Mesenchymal stem cell (in vitro differentiated cells and primary cell): ENCODE results near the gene DNMT1.

ENCODE experiments used
- DNase-seq: peaks from one replicate; pipeline ENCODE4 v3.0.0-alpha.2; 2013
- H2AFZ ChIP-seq: one replicate; pipeline ENCODE4 v1.6.1; 2013; ENCODE audit warnings: low read depth, mild to moderate bottlenecking, control low read depth, inconsistent platforms, low read length, moderate library complexity
- H2AK5ac ChIP-seq: 2 replicates; pipeline ENCODE4 v1.6.1; 2013; ENCODE audit warnings: low read length, moderate library complexity, mild to moderate bottlenecking, inconsistent platforms; ENCODE audit not compliant: severe bottlenecking
- H2BK120ac ChIP-seq: one replicate; pipeline ENCODE4 v1.6.1; 2013; ENCODE audit warnings: low read depth, mild to moderate bottlenecking, inconsistent platforms, low read length, moderate library complexity
- H2BK12ac ChIP-seq, 2 experiments: one replicate each; pipeline ENCODE4 v1.6.1; 2013; ENCODE audit warnings: inconsistent platforms in 2 of 2, low read length in 2 of 2, mild to moderate bottlenecking in 2 of 2, moderate library complexity in 2 of 2, control low read depth in 1 of 2
- H2BK15ac ChIP-seq: one replicate; pipeline ENCODE4 v1.6.1; 2013; ENCODE audit warnings: mild to moderate bottlenecking, low read depth, inconsistent platforms; ENCODE audit not compliant: poor library complexity, severe bottlenecking
- H2BK5ac ChIP-seq: 2 replicates; pipeline ENCODE4 v1.6.1; 2013; ENCODE audit warnings: low read depth, mild to moderate bottlenecking, low read length, control low read depth, inconsistent platforms; ENCODE audit not compliant: poor library complexity, severe bottlenecking
- H3K14ac ChIP-seq, 2 experiments: one replicate each; pipeline ENCODE4 v1.6.1; 2013; ENCODE audit warnings: inconsistent platforms in 2 of 2, low read length in 2 of 2, control low read depth in 1 of 2, mild to moderate bottlenecking in 1 of 2, moderate library complexity in 1 of 2
- H3K18ac ChIP-seq, 2 experiments: one replicate each; pipeline ENCODE4 v1.6.1; 2013; ENCODE audit warnings: inconsistent platforms in 2 of 2, low read length in 2 of 2, control low read depth in 1 of 2, low read depth in 1 of 2, mild to moderate bottlenecking in 1 of 2
- H3K23ac ChIP-seq, 2 experiments: one replicate each; pipeline ENCODE4 v1.6.1; 2013; ENCODE audit warnings: inconsistent platforms in 2 of 2, low read length in 2 of 2, mild to moderate bottlenecking in 2 of 2, moderate library complexity in 2 of 2, control low read depth in 1 of 2
- H3K27ac ChIP-seq: 2 replicates; pipeline ENCODE4 v1.5.1; 2013; ENCODE audit warnings: mild to moderate bottlenecking, moderate library complexity, low read length, control low read depth, inconsistent platforms; ENCODE audit not compliant: poor library complexity, severe bottlenecking
- H3K27me3 ChIP-seq, 2 experiments: 2 replicates each; pipeline versions ENCODE4 v1.6.1 to v1.7.0; 2013; ENCODE audit warnings: low read length in 2 of 2, mild to moderate bottlenecking in 2 of 2, moderate library complexity in 2 of 2, control low read depth in 1 of 2, inconsistent platforms in 1 of 2; ENCODE audit not compliant: control insufficient read depth in 1 of 2, insufficient read depth in 1 of 2
- H3K36me3 ChIP-seq, 2 experiments: 2 replicates each; pipeline versions ENCODE4 v1.6.1 to v1.7.0; 2013; ENCODE audit warnings: low read length in 2 of 2, control low read depth in 1 of 2, inconsistent platforms in 1 of 2, low read depth in 1 of 2, mild to moderate bottlenecking in 1 of 2; ENCODE audit not compliant: insufficient read depth in 2 of 2, control insufficient read depth in 1 of 2
- H3K4ac ChIP-seq, 2 experiments: one replicate each; pipeline ENCODE4 v1.6.1; 2013; ENCODE audit warnings: inconsistent platforms in 2 of 2, low read length in 2 of 2, mild to moderate bottlenecking in 2 of 2, moderate library complexity in 2 of 2, control low read depth in 1 of 2, low read depth in 1 of 2
- H3K4me1 ChIP-seq: 2 replicates; pipeline ENCODE4 v1.6.1; 2013; ENCODE audit warnings: low read depth, low read length, control low read depth; ENCODE audit not compliant: control insufficient read depth, insufficient read depth
- H3K4me2 ChIP-seq: 2 replicates; pipeline ENCODE4 v1.6.1; 2013; ENCODE audit warnings: low read length, mild to moderate bottlenecking, inconsistent platforms; ENCODE audit not compliant: poor library complexity, severe bottlenecking
- H3K4me3 ChIP-seq, 2 experiments: 2 replicates each; pipeline versions ENCODE4 v1.5.1 to v1.7.0; 2013; ENCODE audit warnings: low read length in 2 of 2, mild to moderate bottlenecking in 2 of 2, control low read depth in 1 of 2, low read depth in 1 of 2; ENCODE audit not compliant: insufficient read depth in 1 of 2
- H3K79me1 ChIP-seq: replicated peaks from 2 replicates; pipeline ENCODE4 v1.6.1; 2013; ENCODE audit warnings: mild to moderate bottlenecking, control low read depth, low read length, inconsistent platforms; ENCODE audit not compliant: poor library complexity, severe bottlenecking
- H3K9ac ChIP-seq: 2 replicates; pipeline ENCODE4 v1.7.0; 2013; ENCODE audit warnings: mild to moderate bottlenecking, low read length, moderate library complexity
- H3K9me3 ChIP-seq: 2 replicates; pipeline ENCODE4 v1.7.0; 2013; ENCODE audit warnings: mild to moderate bottlenecking, low read length; ENCODE audit not compliant: control insufficient read depth
- H4K8ac ChIP-seq: one replicate; pipeline ENCODE4 v1.6.1; 2013; ENCODE audit warnings: inconsistent platforms, mild to moderate bottlenecking, low read length, moderate library complexity
- H4K91ac ChIP-seq: one replicate; pipeline ENCODE4 v1.6.1; 2013; ENCODE audit warnings: mild to moderate bottlenecking, low read length, inconsistent platforms
- WGBS: methylation state at CpG from one replicate; pipeline ENCODE4 v1.1.7; 2013; ENCODE audit warnings: mixed read lengths; 5-methylcytosine and 5-hydroxymethylcytosine counted together

DNMT1 gene

DNA sequence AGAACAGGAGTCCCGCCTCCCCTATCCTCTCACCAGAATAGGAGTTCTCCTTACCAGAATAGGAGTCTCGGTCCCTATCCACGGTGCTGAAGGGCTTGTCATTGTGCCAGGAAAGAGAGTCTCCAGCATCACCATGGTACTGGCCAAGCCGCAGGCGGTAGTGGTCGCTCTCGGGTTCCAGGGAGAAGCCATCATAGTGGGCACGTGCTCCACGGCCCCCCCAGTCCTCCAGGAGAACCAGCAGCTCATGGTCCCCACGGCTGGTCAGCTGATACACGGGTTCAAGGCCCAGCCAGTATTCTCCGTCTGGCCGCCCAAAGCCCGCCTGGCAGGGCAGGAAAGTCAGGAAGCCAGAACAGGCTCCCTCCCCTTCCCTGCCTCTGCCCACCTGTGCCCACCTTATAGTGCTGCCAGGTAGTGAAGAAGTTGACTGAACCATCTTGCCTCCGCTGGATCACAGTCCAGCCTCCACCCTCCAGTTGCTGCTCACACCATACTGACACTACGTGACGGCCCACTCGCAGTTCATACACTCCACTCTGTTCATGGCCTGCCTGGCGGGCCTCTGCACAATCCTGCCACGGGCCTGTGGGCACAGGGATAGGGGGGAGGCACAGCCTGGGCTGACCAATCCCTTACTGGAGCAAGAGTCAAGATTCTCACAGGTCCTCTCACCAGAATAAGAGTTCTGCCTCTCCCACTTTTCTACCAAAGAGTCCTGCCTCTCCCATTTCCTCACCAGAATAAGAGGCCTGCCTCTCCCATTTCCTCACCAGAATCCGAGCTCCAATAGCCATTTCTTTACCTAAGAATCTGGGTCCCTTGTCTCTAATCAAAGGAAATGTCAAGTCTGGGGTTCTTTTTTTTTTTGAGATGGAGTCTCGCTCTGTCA lies 101.2 kb downstream of the DNMT1 start:
- H4K8ac ChIP-seq: no peak overlapping the region
- no peak overlapping the region for H3K4ac ChIP-seq
- H3K4me2 ChIP-seq: no peak overlapping the region
- H2BK5ac ChIP-seq: no peak overlapping the region
- no peak overlapping the region for H4K91ac ChIP-seq
- 93% methylated on average over 22 of the region's 22 CpGs for WGBS
- no peak overlapping the region for H3K23ac ChIP-seq
- H3K79me1 ChIP-seq: no peaks in the 10 kb centered on the region
- H3K4me1 ChIP-seq: peaks cover 9% of the 10 kb centered on the region
- no peak overlapping the region for H2BK15ac ChIP-seq
- no peak overlapping the region for H3K9ac ChIP-seq
- no peak overlapping the region for H2AK5ac ChIP-seq
- no peak overlapping the region for H2AFZ ChIP-seq
- no peaks in the 10 kb centered on the region for H3K27me3 ChIP-seq
- no peak for DNase-seq
- H2BK120ac ChIP-seq: no peak overlapping the region
- no peak overlapping the region for H3K18ac ChIP-seq
- H3K36me3 ChIP-seq: peaks cover 44 to 49% of the 10 kb centered on the region in 2 experiments
- no peaks in the 10 kb centered on the region for H3K9me3 ChIP-seq
- H3K4me3 ChIP-seq: no peak overlapping the region
- no peak overlapping the region for H3K14ac ChIP-seq
- no peak overlapping the region for H3K27ac ChIP-seq
- H2BK12ac ChIP-seq: no peak overlapping the region

GRCh38 chr19:10092648-10093294 lies 102.0 kb downstream of the DNMT1 start:
- H3K23ac ChIP-seq: no peak overlapping the region
- no peaks in the 10 kb centered on the region for H3K9me3 ChIP-seq
- no peaks in the 10 kb centered on the region for H3K79me1 ChIP-seq
- no peak overlapping the region for H3K4me3 ChIP-seq
- H2BK120ac ChIP-seq: no peak overlapping the region
- H3K36me3 ChIP-seq: peaks cover 44 to 49% of the 10 kb centered on the region in 2 experiments
- H3K4ac ChIP-seq: no peak overlapping the region
- H3K9ac ChIP-seq: no peak overlapping the region
- no peaks in the 10 kb centered on the region for H3K27me3 ChIP-seq
- H2BK5ac ChIP-seq: no peak overlapping the region
- no peak overlapping the region for H2BK12ac ChIP-seq
- H4K91ac ChIP-seq: no peak overlapping the region
- no peak overlapping the region for H3K27ac ChIP-seq
- peaks cover 9% of the 10 kb centered on the region for H3K4me1 ChIP-seq
- no peak overlapping the region for H2BK15ac ChIP-seq
- H3K14ac ChIP-seq: no peak overlapping the region
- no peak overlapping the region for H4K8ac ChIP-seq
- no peak overlapping the region for H2AK5ac ChIP-seq
- 89% methylated on average over 9 of the region's 9 CpGs for WGBS
- H2AFZ ChIP-seq: no peak overlapping the region
- no peak overlapping the region for H3K4me2 ChIP-seq
- H3K18ac ChIP-seq: no peak overlapping the region
- no peak for DNase-seq

DNA sequence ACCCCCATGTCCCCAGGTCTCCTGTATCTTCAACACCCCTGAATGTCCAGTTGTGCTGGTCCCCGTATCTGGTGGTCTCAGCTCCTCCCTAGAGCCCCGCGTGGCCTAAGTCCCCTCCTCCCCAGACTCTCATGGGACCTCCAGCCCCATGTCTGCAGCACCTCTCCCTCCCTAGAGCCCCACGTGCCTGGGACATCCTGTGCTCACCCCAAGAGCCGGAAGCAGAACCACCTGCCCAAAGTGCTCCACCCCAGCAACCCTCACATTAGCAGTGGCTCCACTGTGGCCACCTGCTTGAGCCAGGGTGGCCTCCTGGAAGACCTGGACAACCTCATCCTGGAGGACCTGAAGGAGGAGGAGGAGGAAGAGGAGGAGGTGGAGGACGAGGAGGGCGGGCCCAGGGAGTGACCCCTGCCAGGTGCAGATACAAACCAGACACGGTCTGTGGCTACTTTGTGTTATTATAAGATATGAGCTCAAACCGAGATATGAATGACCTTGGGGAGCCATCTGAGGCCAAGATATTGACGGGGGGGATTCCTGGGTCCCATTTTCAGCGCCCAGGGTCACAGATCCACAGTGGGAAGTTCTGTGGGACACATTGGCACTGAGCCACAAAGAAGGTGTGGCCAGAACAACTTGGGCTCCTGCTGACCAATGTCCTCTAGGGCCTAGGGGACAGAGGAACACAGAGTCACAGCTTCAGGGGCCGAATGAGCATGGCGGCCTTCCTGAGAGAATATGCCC lies 102.7 kb downstream of the DNMT1 start:
- no peak overlapping the region for H2BK5ac ChIP-seq
- WGBS: 95% methylated on average over 13 of the region's 13 CpGs

DNA sequence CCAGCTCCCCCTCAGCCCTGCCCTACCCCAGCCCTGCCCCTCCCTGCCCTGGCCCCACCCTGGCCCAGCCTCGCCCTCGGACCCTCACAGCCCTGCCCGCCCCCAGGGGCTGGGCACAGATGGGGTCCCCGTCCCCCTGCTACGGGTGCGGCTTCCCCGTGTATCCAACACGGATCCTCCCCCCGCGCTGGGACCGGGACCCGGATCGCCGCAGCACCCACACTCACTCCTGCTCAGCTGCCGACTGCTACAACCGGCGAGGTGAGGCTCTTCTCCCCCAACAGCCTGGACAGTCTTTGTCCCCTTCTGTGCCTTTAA lies 103.4 kb downstream of the DNMT1 start:
- H2BK12ac ChIP-seq: no peak overlapping the region
- no peaks in the 10 kb centered on the region for H3K9me3 ChIP-seq
- WGBS: 94% methylated on average over 17 of the region's 17 CpGs
- no peak overlapping the region for H2AK5ac ChIP-seq
- H3K79me1 ChIP-seq: peaks cover 2% of the 10 kb centered on the region
- no peak overlapping the region for H4K91ac ChIP-seq
- no peak overlapping the region for H3K23ac ChIP-seq
- no peak overlapping the region for H2AFZ ChIP-seq
- H4K8ac ChIP-seq: no peak overlapping the region
- no peak overlapping the region for H2BK120ac ChIP-seq
- no peak overlapping the region for H3K4ac ChIP-seq
- DNase-seq: no peak
- no peak overlapping the region for H2BK5ac ChIP-seq
- no peak overlapping the region for H2BK15ac ChIP-seq
- no peak overlapping the region for H3K4me2 ChIP-seq
- H3K4me1 ChIP-seq: peaks cover 10% of the 10 kb centered on the region
- H3K36me3 ChIP-seq: peaks cover 44 to 49% of the 10 kb centered on the region in 2 experiments
- H3K27me3 ChIP-seq: no peaks in the 10 kb centered on the region
- no peak overlapping the region for H3K4me3 ChIP-seq
- no peak overlapping the region for H3K14ac ChIP-seq
- no peak overlapping the region for H3K27ac ChIP-seq
- H3K18ac ChIP-seq: no peak overlapping the region
- H3K9ac ChIP-seq: no peak overlapping the region

More for the DNA sequence above, 102.7 kb downstream of the DNMT1 start:
- Histone ChIP-seq H3K14ac (no peak overlapping the region), H3K4me3 (no peak overlapping the region), H3K27ac (no peak overlapping the region), H2AK5ac (no peak overlapping the region), H3K79me1 (no peaks in the 10 kb centered on the region), H4K91ac (no peak overlapping the region), H3K9me3 (no peaks in the 10 kb centered on the region), H2AFZ (no peak overlapping the region), H3K4me2 (no peak overlapping the region), H2BK120ac (no peak overlapping the region), H3K9ac (no peak overlapping the region), H4K8ac (no peak overlapping the region), H3K36me3 (peaks cover 44 to 49% of the 10 kb centered on the region in 2 experiments), H2BK12ac (no peak overlapping the region), H3K4me1 (peaks cover 10% of the 10 kb centered on the region), H3K4ac (no peak overlapping the region), H3K27me3 (no peaks in the 10 kb centered on the region), H3K18ac (no peak overlapping the region), H2BK15ac (no peak overlapping the region), H3K23ac (no peak overlapping the region)
- no peak for DNase-seq
